GM21528 (cell line): ENCODE measurements around the gene RRAS2.
"Not testable (repeated sequence)": the region's sequence is repeated elsewhere in the genome, so short reads cannot be mapped to it uniquely, and the experiment has no call there.

Source experiments
- ATAC-seq: cut with Tn5 transposase; IDR thresholded peaks from one replicate; pipeline ENCODE4 v1.9.1; 2021; ENCODE audit warnings: mild to moderate bottlenecking, moderate library complexity; ENCODE audit not compliant: unreplicated experiment, low FRiP score

RRAS2 gene

GRCh38 chr11:14373941-14374646, 15.1 kb upstream of the RRAS2 start:
- no peak for ATAC-seq

- no peak for ATAC-seq
These were observed 13.0 kb upstream of the RRAS2 start for GRCh38 chr11:14372011-14372410.

GRCh38 chr11:14371249-14371648, 12.3 kb upstream of the RRAS2 start:
- no peak for ATAC-seq

- ATAC-seq: no peak
These were observed 11.5 kb upstream of the RRAS2 start for GRCh38 chr11:14370496-14370895.

GRCh38 chr11:14369598-14369997, 10.6 kb upstream of the RRAS2 start:
- no peak for ATAC-seq

GRCh38 chr11:14366936-14367335, 8.0 kb upstream of the RRAS2 start:
- no peak for ATAC-seq

- no peak for ATAC-seq
These were observed 5.3 kb upstream of the RRAS2 start for GRCh38 chr11:14364322-14364721.

GRCh38 chr11:14362611-14363010, 3.6 kb upstream of the RRAS2 start:
- no peak for ATAC-seq

- ATAC-seq: no peak
These were observed 3.0 kb upstream of the RRAS2 start for GRCh38 chr11:14361951-14362350.

- ATAC-seq: no peak
These were observed 2.0 kb upstream of the RRAS2 start for GRCh38 chr11:14360976-14361375.

- ATAC-seq: no peak
These were observed 583 bp upstream of the RRAS2 start for GRCh38 chr11:14359501-14360031.

GRCh38 chr11:14357881-14358728, 878 bp downstream of the RRAS2 start:
- ATAC-seq: peak; percentile 61

- no peak for ATAC-seq
These were observed 2.6 kb downstream of the RRAS2 start for GRCh38 chr11:14356342-14356741.

GRCh38 chr11:14354604-14355003, 4.4 kb downstream of the RRAS2 start:
- not testable (repeated sequence) for ATAC-seq

GRCh38 chr11:14350716-14351238, 8.2 kb downstream of the RRAS2 start:
- ATAC-seq: no peak

GRCh38 chr11:14350215-14350614, 8.8 kb downstream of the RRAS2 start:
- ATAC-seq: no peak

GRCh38 chr11:14347991-14348390, 11.0 kb downstream of the RRAS2 start:
- ATAC-seq: no peak

- no peak for ATAC-seq
These were observed 11.5 kb downstream of the RRAS2 start for GRCh38 chr11:14347494-14347893.

GRCh38 chr11:14346303-14346955, 12.6 kb downstream of the RRAS2 start:
- no peak for ATAC-seq

- ATAC-seq: no peak
These were observed 13.3 kb downstream of the RRAS2 start for GRCh38 chr11:14345668-14346067.

GRCh38 chr11:14345016-14345415, 14.0 kb downstream of the RRAS2 start:
- not testable (repeated sequence) for ATAC-seq
